ENCODE measurements around the gene ST3GAL5.

Gene ST3GAL5

DNA sequence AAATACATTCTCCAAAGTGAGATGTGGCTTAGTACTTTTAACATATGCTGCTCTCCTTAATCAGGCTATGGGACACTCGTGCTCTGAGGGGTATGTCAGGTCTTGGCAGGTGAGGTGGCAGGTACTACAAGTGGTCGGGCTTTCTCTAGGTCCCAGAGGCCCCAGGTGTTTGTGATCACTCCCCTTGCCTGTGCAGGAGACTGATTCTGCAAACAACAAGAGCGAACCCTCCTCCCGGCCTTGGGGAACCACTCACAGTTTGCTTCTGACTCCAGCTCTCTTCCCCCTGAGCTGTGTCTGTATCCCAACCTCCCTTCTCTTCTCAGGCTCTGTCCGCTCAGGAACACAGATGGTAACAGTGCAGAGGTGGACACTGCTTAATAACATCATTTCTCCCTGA, 86.9 kb downstream of the ST3GAL5 start:
- DNase-seq: no peak

DNA sequence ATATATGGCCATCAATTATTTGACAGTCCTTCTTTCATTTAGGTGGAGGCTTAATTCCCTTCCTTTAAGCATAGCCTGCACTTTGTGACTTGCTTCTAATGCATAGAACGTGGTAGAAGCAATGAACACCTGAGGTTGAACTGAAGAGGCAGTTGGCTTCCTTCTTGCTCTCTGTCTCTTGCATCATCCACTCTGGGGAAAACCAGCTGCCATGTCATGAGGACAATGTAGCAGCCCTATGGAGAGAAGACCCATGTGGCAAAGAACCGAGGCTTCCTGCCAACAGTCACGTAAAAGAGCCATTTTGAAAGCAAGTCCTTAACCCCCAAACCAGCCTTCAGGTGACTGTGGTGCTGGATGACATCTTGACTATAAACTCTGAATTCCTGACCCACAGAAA, 88.2 kb downstream of the ST3GAL5 start:
- no peak for DNase-seq

DNA sequence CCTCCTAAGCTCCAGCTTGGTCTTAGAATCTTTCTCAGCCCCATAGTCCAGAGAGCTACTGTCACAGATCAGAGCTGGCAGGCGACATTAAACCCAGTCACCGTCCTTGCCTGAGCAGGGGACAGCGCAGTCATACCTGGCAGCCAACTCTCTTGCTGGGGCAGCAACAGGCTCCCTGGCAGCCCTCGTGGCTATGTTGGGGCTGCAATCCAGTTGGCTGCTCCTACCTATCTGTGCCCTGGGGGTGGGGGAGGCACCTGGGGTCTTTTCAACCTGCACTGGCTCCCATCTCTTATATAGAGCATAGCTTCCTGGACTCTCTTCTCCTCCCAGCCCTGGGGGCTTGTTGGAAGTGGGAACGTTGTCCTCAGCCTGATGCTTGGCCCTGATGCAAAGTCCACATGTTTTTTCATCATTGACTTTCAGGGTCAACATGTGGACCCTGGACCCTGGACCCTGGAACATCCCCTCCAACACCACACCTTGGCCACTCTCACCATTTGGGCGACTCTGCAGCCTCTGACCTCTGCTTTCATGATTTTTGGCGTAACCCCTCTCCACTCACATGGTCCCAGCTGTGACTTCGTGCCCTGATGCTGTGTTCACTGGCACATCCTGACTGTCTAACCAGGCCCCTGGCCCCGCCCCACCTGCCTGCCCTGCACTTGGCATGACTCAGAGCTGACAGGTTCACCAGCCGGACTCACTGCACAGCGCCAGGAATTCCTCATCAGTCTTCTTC, 89.4 kb downstream of the ST3GAL5 start:
- DNase-seq: no peak

DNA sequence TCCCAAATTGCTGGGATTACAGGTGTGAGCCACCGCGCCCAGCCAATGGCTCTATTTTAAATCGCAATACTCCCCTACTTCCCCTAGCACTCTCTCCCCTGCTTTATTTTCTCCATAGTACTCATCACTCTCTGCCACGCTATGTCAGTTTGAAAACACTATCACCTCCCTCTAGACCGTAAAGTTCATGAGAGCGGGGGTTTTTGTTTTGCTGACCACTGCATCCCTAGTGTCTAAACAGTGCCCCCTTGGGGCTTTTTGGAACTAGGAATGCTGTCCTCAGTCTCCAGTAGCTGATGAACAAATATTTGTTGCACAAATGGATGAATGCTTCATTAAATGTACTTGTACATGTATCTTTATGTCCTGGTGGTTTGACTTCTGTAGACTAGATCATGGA, 90.9 kb downstream of the ST3GAL5 start:
- no peak for DNase-seq

DNA sequence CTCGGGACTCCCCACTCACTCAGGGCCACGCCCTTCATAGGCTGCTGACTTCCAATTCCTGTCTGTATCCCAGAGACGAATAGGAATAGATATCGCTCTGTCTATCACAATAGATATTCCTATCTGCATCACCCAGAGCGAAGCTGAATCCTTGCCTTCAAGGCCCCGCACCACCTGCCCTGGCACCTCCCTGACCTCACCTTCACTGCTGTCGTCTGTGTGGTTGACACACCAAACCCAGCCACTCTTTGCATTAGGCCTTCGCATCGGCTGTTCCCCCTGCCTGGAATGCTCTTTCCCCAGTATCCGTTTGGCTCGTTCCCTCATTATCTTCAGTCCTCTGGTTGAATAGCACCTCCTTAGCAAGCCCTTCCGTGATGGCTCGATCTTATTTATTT, 91.5 kb downstream of the ST3GAL5 start:
- no peak for DNase-seq

DNA sequence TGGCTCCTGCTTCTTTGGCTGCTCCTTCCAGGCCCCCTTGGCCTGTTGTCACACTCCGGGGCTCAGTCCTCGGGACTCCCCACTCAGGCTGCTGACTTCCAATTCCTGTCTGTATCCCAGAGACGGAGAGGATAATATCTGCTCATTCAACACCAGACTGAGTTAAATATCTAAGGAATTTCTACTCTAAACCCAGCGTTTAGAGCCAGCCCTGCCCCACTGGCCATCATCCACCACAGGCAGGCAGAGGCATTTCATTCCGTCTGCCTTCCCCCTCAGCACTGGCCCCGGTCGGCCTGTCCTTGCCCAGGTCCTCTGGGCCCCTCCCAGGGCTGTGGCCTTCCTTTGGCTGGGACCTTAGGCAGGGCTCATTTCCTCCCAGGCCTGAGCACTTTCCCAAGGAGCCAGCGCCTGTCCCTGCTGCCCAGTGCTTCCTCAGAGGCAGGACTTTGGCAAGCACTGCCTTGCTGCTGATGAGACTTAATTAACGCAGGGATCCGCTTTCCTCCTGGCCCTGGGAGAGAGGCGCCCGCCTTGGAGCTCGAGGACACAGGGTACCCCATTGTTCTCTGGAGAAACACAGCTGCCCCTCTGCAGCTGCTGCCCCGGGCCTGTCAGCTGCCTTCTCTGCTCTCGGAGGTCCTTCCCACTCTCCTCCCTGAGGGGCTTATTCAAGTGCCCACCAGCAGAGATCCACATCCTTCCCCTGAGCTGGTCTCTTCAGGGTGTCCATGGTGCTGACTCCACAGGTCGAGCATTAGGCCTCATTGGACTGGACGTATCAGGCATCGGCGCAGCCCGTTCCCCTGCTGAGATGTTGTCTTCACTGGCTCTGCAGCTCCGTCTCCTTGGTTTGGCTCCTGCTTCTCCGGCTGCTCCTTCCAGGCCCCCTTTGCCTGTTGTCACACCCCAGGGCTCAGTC, 92.2 kb downstream of the ST3GAL5 start:
- DNase-seq: no peak

DNA sequence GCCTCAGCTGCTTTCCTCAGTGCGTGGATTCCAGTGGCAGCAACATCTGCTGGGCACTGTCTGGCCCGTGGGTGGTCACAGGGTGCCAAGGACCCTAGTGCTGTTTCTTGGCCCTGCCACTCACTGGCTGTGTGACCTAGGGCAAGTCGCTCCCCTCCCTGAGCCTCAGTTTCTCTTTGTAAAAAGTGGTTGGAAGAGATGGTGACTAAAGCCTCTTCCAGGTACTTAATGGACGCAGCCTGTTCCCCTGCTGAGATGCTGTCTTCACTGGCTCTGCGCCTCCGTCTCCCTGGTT, 92.8 kb downstream of the ST3GAL5 start:
- DNase-seq: no peak

DNA sequence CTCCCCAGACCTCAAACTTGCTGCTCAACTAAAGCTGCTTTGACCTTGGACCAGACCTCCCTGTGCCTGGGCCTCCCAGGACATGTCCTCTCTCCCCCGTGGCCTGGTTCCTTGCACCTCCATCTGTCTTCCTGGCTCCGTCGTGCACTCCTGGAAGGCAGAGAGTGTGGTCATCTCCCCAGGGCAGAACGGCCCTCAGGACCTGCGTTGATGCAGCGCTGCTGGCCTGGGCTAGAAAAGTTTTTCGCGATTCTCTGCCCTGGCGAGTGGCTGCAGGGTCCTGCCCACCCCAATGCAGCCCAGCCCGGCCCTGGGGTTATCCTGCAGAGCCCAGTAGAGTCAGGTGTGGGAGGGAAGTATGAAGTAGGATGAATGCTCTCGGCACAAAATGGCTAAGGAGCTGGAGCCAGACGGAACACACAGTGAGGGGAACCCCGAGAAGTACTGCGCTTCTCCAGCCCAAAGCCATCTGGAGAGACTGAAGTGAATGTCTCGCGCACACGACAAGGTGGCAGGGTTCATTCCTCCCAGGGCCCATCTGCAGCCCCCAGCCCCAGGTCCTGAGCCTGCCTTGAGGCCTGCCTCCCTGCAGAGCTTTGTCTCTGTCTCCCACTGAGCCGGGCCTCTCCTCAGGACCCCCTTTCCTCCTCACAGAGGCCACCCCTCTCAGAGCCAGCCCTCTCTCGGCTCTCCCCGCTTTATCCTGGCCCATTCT, 93.3 kb downstream of the ST3GAL5 start:
- DNase-seq: no peak

DNA sequence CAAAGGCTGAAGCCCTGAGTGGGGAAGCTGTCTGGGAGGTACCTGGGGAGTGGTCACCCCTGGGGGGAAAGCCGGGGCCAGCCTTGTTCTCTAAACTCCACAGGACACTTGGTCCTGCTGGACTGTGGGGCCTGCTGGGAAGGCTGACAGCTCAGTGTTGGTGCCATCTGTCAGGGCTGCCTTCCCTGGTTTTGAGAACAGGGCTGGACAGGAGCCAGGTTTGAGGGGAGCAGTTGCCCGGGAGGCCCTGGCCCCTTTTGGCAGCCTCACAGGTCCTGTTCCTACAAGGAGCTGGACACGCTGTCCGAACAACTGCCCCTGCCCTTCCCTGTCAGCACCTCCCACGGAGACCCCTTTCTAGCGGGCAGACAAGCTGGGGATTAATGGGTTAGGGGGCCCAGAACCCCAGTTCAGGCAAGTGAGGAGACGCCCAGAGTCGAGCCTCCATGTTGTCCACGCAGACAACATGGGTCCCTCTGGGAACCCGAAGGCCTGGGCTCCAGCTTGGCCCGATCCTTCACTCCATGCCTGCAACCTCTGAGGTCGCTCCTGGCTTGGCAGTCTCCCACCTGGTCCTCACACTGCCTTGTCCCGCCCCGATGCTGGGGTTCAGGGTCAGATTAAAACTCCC, 94.2 kb downstream of the ST3GAL5 start:
- DNase-seq: no peak

GRCh38 chr2:85794038-85794441, 94.8 kb downstream of the ST3GAL5 start:
- DNase-seq: no peak

DNA sequence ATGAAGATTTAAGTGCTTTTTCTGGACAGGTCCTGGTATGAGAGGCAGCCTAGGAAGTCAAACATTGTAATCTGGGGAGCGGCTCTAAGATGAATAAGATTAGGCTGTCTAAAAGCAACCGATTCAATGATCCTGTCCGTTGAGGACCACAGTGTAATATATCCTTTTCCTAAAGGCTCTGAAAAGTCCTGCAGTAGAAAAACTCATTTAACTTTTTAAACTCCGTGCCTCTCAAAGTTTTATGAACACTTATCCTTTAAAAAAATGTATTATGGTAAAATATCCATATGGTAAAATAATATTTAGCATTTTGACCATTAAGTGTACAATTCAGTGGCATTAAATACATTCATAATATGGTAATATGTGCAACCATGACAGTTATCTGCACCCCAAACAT, 95.2 kb downstream of the ST3GAL5 start:
- no peak for DNase-seq

DNA sequence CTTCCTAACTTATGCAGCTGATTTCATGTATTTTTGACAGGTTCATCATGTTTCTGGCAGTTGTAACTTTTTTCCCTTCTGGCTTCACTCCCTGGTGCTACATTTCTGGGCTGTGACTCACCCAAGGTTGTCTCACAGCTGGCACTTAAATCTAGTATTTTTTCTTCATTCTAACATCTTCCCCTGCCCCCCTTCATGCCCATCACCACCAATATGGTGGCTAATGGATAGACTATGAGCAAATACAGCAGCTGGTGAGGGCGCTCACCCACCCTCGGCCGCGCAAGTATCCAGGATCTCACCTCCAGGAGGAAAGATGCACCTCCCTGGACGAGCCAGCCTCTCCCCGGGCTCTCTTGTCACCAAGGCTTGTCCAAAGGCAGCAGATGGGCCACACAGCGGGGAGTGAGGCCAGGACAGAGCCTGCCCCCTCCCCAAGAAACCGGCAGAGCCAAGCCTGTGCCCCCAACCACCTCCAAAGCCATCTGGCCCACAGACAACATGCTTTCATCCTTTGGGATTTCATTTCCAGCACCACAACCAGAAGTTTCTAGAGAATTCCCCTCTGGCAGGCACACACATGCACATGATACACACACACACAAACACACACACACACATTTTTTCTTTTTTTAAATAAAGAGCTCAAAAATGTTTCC, 95.9 kb downstream of the ST3GAL5 start:
- DNase-seq: no peak

GRCh38 chr2:85791704-85792565, 96.9 kb downstream of the ST3GAL5 start:
- no peak for DNase-seq

DNA sequence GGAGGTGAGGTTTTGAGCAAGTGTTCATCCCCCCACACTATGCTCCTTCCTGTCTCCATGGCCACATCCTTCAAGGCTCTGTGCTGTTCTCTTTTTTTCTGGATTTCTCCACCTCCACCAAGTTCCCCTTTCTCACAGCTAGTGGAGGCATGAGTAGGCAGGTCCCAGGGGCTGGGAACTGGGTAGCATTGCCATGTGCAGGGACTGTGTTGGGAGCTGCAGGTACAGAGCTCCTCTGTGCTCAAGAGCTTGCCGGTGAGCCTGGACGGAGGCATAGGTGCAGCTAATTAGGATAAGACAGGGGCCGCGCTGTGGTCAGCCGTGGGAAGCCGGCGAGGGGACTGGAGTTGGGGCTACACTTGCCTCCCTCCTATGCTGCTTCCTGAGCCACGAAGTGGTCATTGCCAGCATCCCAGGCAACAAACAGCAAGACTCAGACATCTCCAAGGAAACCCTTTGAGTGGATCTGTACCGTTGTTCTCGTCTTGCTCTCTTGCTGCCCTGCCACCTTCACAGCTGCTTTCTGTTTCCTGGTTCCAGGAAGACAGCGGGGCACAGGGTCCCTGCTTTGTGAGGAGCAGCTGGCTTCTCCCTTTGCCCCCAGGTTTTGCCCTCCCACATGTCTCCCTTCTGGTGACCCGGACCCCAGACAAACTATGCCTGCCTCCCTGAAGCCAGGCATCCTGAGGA, 98.1 kb downstream of the ST3GAL5 start:
- DNase-seq: no peak

- no peak for DNase-seq
Measured at GRCh38 chr2:85790032-85790431, 98.8 kb downstream of the ST3GAL5 start.

GRCh38 chr2:85789271-85789670, 99.5 kb downstream of the ST3GAL5 start:
- no peak for DNase-seq

DNA sequence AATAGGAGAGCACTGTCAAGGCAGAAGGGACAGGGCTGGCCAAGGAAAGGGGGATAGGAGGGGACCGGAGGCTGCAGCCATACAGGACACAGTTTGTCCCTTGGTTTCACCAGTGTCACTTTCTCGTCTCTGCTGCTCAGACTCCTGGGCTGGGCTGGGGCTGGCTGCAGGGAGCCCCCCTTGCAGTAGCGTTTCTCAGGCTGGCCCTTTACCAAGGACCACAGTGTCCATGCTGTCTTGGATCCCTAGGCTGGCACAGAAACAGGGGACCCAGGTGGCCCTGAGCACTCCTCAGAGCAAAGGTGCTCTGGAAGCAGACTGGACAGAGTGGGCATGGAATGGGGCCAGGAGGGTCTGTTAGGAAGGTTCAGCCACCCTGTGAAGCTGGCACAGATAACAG, 100.2 kb downstream of the ST3GAL5 start:
- no peak for DNase-seq

DNA sequence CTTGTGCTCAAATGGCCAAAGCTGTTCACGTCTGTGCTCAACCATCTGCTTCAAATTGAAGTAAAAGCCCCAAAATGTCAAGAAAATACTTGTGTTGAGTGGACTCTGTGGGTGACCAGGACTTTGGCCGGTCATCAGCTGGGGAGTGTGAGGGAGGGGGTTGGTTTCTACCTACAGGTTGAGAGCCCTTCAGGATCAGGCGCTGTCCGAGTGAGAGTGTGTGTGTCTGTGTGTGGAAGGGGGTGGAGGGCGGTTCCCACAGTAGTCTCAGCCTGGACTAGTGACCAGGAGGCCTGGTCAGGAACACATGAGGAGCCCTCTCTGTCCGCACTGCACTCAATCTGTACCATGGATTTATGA, 100.8 kb downstream of the ST3GAL5 start:
- DNase-seq: no peak

- no peak for DNase-seq
Measured at GRCh38 chr2:85787282-85787980, 101.4 kb downstream of the ST3GAL5 start.
